Measurements from ENCODE around the gene ASAP2. TPM values are rescaled to one million over a fixed set of nuclear protein-coding genes. Genes with fewer than 3 reads are reported as not detected.

ASAP2 gene
- total and polyA plus RNA-seq, 9 of the 15 experiments (the other 6 are each of a cell fraction or from before 2014, with no cell fraction given): 0.06 to 4.3 (median 3.1) TPM

DNA sequence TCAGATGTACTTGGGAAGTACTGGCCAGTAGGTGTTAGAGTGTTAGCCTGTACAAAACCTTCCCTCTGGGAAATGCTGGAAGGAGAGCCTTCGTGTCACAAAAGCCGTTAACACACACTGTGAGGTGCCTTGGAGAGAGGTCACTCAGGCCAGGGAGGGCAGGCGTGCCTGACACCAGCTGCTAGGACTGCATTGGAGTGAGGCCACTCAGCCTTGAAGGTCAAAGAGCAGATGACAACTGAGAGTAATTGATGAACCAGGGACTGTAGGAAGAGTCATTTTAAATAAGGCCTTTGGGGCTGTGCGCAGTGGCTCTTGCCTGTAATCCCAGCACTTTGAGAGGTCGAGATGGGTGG, 45.4 kb downstream of the ASAP2 start:
- Histone ChIP-seq H3K9me1 (ENCODE audit: control insufficient read depth, insufficient read depth, low read length) (no peaks in the 10 kb centered on the region), H3K9me3 (replicated peaks; ENCODE audit: control insufficient read depth, insufficient read depth, low read depth, low read length) (no peaks in the 10 kb centered on the region), H3K4me3 (no peak overlapping the region), H3K9ac (ENCODE audit: insufficient read depth in 1 of 2, low read depth in 2 of 2, low read length in 2 of 2) (peak overlapping the region in 1 of 2 experiments; percentile 39; a peak in 1 of 4 replicates), H3K4me2 (ENCODE audit: insufficient read depth, low read length) (no peak overlapping the region), H3K27ac (ENCODE audit: extremely low read depth, low read depth, low read length) (no peak overlapping the region), H4K20me1 (replicated peaks; ENCODE audit: control insufficient read depth, insufficient read depth, low read length) (peaks cover 10% of the 10 kb centered on the region; the same call in 1 of the 2 replicates), H3K36me3 (ENCODE audit: control insufficient read depth, insufficient read depth, low read length) (no peaks in the 10 kb centered on the region), H3K79me2 (ENCODE audit: control insufficient read depth, insufficient read depth, low read length) (no peaks in the 10 kb centered on the region), H3K27me3 (ENCODE audit: control insufficient read depth in 2 of 2, insufficient read depth in 2 of 2, low read length in 2 of 2) (peaks cover 5 to 54% of the 10 kb centered on the region in 2 experiments), H3K4me1 (replicated peaks in 1 of 2; ENCODE audit: control insufficient read depth in 2 of 2, insufficient read depth in 2 of 2, low read length in 2 of 2) (peaks cover 0 to 6% of the 10 kb centered on the region in 2 experiments; a peak in 1 of 5 replicates), H2AFZ (ENCODE audit: low read depth, low read length) (no peak overlapping the region)
- WGBS (ENCODE audit: insufficient coverage, low coverage, missing lambda C conversion rate): 13% methylated on average over 5 of the region's 5 CpGs
- BruUV-seq (replicated peaks): no TSS peak
- intact Hi-C loops (cut with micrococcal nuclease) (no loop called here), in situ Hi-C loops (cut with MboI) (no loop called here)
- POLR2A ChIA-PET: interaction anchor here (0.6 to 1.4 kb wide), 3 partner anchors 13 to 387 kb away, joined by 3 to 5 read pairs (median 4); no protein-coding TSS in a partner anchor
- FAIRE-seq (no peak), DNase-seq (ENCODE audit: extremely low read depth in 1 of 4, low spot score in 3 of 4) (peak in 1 of 4 experiments; percentile 34), ATAC-seq (peak; percentile 46)
- peak; percentile 41; the same call in 1 of the 2 replicates for TF ChIP-seq NR2C1 (IDR thresholded peaks at IDR 0.05)
- TF ChIP-seq NR2C1 (tag; IDR thresholded peaks at IDR 0.05): peak; percentile 80
- peak; percentile 41 for TF ChIP-seq MEIS2 (IDR thresholded peaks at IDR 0.05; ENCODE audit: partially characterized antibody)
- TF ChIP-seq DDX20 (tag; IDR thresholded peaks at IDR 0.05; ENCODE audit: low read depth): no peak
- TF ChIP-seq ZNF224 (CRISPR knock-in tag; IDR thresholded peaks at IDR 0.05): no peak
- no peak for TF ChIP-seq NR2C2 (CRISPR knock-in tag; IDR thresholded peaks at IDR 0.05)
- TF ChIP-seq NR2C2 (tag; IDR thresholded peaks at IDR 0.05): peak; percentile 32; the same call in 1 of the 2 replicates
- TF ChIP-seq, protein P1, sequence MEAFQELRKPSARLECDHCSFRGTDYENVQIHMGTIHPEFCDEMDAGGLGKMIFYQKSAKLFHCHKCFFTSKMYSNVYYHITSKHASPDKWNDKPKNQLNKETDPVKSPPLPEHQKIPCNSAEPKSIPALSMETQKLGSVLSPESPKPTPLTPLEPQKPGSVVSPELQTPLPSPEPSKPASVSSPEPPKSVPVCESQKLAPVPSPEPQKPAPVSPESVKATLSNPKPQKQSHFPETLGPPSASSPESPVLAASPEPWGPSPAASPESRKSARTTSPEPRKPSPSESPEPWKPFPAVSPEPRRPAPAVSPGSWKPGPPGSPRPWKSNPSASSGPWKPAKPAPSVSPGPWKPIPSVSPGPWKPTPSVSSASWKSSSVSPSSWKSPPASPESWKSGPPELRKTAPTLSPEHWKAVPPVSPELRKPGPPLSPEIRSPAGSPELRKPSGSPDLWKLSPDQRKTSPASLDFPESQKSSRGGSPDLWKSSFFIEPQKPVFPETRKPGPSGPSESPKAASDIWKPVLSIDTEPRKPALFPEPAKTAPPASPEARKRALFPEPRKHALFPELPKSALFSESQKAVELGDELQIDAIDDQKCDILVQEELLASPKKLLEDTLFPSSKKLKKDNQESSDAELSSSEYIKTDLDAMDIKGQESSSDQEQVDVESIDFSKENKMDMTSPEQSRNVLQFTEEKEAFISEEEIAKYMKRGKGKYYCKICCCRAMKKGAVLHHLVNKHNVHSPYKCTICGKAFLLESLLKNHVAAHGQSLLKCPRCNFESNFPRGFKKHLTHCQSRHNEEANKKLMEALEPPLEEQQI (IDR thresholded peaks at IDR 0.05): no peak
- no peak for TF ChIP-seq ZKSCAN8 (CRISPR knock-in tag; IDR thresholded peaks at IDR 0.05)
- TF ChIP-seq, protein P2, sequence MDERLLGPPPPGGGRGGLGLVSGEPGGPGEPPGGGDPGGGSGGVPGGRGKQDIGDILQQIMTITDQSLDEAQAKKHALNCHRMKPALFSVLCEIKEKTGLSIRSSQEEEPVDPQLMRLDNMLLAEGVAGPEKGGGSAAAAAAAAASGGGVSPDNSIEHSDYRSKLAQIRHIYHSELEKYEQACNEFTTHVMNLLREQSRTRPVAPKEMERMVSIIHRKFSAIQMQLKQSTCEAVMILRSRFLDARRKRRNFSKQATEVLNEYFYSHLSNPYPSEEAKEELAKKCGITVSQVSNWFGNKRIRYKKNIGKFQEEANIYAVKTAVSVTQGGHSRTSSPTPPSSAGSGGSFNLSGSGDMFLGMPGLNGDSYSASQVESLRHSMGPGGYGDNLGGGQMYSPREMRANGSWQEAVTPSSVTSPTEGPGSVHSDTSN (CRISPR knock-in tag; IDR thresholded peaks at IDR 0.05; ENCODE audit: low read depth): no peak
- TF ChIP-seq, protein P2 (tag; conservative IDR thresholded peaks at IDR 0.05; ENCODE audit: low read depth): peak; percentile 52; the same call in 1 of the 2 replicates
- CTCF ChIA-PET (ENCODE audit: low intra/inter-chr PET ratio): no interaction called here
